Measurements from ENCODE around the gene METTL18.
"Not testable (repeated sequence)": the region's sequence is repeated elsewhere in the genome, so short reads cannot be mapped to it uniquely, and the experiment has no call there.

Gene METTL18

DNA sequence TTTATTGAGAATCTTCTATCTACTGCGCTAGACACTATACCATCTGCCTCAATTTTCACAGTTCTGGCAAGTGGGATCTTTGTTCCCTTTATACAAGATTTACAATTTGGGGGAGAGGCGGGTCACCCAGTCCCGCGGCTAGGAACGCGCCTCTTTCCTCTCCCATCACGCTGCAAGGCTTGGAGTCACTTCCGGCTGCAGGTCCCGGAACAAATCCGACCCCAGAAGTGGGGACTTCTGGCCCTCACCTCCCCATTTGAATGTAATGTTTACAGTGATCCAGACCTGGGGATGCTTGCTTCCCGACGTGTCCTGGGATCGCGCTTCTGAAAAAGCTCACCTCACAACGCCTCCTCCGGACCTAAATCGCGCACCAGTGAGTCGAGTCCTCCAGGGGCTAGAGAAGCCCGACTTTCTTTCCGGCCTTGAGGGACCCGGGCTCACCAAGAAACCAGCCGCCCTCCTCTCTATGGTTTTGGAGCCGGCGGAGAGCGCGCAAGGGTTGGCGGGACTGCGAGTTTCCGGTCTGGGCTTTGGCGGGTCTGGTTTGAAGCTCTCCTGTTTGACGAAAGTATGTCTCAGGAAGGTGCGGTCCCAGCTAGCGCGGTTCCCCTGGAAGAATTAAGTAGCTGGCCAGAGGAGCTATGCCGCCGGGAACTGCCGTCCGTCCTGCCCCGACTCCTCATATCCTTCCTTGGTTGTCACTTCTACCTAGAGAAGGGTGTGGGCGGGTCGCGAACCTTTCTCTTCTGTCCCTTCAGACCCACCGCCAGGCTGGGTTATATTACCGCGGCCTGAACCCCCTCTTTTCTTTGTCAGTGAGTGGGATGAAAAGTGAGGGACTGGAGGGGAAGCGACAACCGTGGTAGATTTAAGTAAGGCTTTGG, at the start of gene METTL18:
Gene METTL18 (minus strand): TSS at position 378 of the 887 bp plus-strand sequence. CDS start 1,212 bp downstream, outside the sequence.
- DNase-seq (ENCODE audit: low read depth in 2 of 2) = peak; percentile 73 to 82

- DNase-seq (ENCODE audit: low read depth in 2 of 2) = no peak
These were observed 44.2 kb upstream of the METTL18 start for GRCh38 chr1:169838942-169839341.

GRCh38 chr1:169836198-169836597, 41.5 kb upstream of the METTL18 start:
- no peak for DNase-seq (ENCODE audit: low read depth in 2 of 2)

- no peak for DNase-seq (ENCODE audit: low read depth in 2 of 2)
These were observed 40.9 kb upstream of the METTL18 start for GRCh38 chr1:169835647-169836046.

- DNase-seq (ENCODE audit: low read depth in 2 of 2) = no peak
These were observed 40.2 kb upstream of the METTL18 start for GRCh38 chr1:169834869-169835268.

- no peak for DNase-seq (ENCODE audit: low read depth in 2 of 2)
These were observed 38.6 kb upstream of the METTL18 start for GRCh38 chr1:169833179-169833901.

GRCh38 chr1:169829671-169830070, 35.0 kb upstream of the METTL18 start:
- DNase-seq (ENCODE audit: low read depth in 2 of 2) = no peak

DNA sequence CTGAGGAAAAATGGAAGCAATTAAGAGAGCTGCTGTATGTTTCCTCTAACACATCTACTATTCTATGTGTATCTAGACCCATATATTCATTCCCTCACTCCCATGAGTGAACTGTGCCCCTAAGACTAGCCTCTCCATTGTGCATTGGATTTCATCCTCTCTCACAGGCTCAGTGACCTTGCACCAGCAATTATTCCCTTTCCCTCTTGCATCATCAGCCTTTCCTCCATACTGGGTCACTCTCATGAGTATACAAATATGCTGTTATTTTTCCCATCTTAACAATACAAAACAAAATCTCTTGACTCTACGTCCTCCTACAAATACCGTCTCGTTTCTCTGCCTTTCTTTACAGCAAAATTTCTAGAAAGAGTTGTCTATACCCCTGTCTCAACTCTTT, 29.4 kb upstream of the METTL18 start:
- DNase-seq (ENCODE audit: low read depth in 2 of 2) = no peak

GRCh38 chr1:169821500-169821899, 26.8 kb upstream of the METTL18 start:
- DNase-seq (ENCODE audit: low read depth in 2 of 2) = no peak

DNA sequence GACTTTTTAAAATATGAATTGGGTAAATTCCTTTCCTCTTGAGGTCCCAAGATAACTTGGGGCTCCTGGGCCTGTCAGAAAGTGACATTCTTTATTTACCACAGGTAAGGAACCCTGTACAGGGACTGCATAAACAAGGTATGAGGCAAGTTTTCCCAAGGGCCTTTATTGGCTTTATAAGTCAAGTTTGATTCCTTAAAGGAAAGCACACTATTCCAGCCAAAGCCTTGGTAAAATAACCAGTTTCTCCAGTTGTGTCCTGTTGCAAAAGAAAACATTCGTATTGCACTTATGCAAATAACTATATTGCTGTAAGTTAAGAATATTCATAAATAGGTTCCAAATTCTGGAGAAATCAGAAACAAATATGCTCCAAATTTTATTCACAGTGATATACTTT, 21.9 kb upstream of the METTL18 start:
- DNase-seq (ENCODE audit: low read depth in 2 of 2) = no peak

DNA sequence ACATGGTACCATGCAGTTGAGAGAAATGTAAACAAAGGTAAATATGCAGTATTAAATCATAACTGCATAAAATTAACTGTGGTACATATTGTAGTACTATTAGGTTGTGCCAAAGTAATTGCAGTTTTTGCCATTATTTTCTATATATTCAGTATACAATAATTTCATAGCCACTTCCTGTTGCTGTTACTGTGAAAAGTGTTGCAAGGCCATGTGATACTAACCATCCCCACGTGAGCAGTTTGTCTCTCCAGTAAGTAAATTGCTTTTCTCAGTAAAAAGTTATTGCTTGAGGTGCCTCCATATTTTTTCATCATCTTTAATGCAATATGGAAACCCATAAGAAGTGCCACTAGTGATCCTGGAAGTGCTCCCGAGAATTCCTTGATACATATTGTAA, 19.6 kb upstream of the METTL18 start:
- DNase-seq (ENCODE audit: low read depth in 2 of 2) = no peak

DNA sequence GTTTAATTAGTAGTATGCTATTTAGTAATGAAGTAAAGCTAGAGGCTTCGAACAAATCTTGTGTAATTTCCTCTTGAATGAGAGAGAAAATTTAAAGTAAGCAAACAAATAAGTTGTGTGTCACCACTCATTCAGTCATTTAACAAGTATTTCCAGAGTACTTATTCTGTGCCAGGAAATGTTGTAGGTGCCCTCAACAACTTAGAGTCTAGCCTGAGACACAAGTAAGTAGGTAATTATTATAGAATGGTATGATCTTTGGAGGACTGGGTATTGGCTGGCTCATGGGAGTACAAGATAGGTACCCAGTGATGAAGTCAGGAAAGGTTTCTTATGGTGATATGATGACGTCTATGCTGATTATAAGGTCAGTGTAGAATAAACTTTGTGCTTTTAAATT, 17.4 kb upstream of the METTL18 start:
- no peak for DNase-seq (ENCODE audit: low read depth in 2 of 2)

DNA sequence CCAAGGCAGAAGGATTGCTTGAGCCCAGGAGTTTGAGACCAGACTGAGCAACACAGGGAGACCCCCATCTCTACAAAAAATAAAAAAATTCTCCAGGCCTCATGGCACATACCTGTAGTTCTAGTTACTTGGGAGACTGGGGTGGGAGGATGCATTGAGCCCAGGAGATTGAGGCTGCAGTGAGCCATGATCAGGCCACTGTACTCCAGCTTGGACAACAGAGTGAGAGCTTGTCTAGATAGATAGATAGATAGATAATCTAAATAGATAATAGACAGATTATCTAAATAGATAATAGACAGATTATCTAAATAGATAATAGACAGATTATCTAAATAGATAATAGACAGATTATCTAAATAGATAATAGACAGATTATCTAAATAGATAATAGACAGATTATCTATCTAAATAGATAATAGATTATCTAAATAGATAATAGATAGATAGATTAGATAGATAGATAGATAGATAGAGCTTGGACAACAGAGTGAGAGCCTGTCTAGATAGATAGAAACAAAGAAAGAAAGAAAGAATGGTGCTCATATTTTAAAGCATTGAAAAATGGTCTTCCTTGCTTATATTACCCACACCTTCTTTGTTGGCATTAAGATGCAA, 16.8 kb upstream of the METTL18 start:
- DNase-seq (ENCODE audit: low read depth in 2 of 2) = not testable (repeated sequence)

- DNase-seq (ENCODE audit: low read depth in 2 of 2) = no peak
These were observed 14.8 kb upstream of the METTL18 start for GRCh38 chr1:169809370-169810095.

GRCh38 chr1:169804941-169805340, 10.2 kb upstream of the METTL18 start:
- DNase-seq (ENCODE audit: low read depth in 2 of 2) = no peak

DNA sequence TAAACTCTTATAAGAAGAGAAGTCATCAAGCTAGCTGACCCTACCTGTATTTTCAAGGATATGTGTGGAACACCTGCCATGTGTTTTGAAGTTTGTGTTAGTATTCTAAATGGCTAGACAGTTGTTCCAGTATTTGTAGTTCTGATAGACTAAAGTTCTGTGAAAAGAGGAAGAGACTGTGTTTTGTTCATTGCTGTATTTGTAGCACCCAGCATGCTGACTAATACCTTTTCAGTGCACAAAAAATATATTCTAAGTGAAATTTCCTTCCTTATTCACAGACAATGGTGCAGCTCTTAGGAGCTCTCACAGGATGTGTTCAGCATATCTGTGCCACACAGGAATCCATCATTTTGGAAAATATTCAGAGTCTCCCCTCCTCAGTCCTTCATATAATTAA, 8.2 kb upstream of the METTL18 start:
- DNase-seq (ENCODE audit: low read depth in 2 of 2) = no peak

DNA sequence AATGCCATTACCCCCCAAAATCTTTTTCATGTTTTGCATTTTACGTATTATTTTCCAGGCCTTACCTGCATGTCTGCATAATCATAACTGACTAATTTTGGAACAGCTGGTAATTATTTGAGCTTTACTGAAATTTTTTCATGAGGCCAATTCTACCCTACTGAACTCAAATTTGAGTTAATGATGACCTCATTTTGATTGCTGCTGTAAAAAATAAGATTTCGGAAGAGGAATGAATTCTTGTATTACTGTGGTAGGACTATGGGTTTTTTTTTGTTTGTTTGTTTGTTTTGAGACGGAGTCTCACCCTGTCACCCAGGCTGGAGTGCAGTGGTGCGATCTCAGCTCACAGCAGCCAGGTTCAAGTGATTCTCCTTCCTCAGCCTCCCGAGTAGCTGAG, 2.6 kb upstream of the METTL18 start:
- no peak for DNase-seq (ENCODE audit: low read depth in 2 of 2)

DNA sequence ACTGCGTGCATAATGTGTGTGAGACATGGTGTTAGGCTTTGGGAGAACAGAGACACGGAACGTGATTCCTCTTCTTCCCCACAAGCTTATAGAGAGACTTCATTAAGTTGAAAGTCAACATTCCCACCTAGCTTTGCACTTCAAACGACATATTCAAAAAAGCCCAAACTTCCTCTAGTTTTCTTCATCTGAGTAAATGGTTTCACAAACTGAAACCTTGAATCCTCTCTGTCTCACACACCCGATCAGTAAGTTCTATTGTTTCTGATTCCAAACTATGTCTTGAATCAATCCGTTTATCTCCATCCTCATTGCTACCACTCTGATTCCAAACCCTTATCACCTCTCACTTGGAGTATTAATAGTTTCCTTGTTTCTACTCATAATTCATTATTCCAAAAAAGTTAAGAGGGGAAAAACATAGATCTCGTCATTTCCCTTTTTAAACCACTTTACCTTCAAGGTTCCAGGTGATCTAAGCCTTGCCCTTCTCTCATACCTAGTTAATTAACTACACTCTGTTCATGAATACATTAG, 1.6 kb upstream of the METTL18 start:
- no peak for DNase-seq (ENCODE audit: low read depth in 2 of 2)

DNA sequence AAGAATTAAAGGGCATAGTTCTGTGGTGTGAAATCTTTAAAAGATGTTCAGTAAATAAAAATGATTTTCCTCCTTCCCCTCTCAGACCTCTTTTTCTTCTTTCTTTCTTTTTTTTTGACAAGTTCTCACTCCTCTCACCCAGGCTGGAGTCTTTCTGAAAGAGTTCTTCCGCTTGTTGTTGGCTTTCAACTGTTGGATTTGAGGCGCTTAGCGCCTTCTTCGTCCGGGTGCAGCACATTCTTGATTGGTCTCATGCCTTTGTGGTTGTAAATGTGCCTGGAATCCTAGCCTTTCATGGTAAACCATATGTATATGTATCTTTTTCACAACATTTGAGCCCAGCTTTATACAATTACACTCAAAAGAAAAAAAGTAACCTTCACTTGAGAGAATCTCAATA, 980 bp upstream of the METTL18 start:
- DNase-seq (ENCODE audit: low read depth in 2 of 2) = no peak

- no peak for DNase-seq (ENCODE audit: low read depth in 2 of 2)
These were observed 977 bp downstream of the METTL18 start for GRCh38 chr1:169793730-169794129.

- DNase-seq (ENCODE audit: low read depth in 2 of 2) = no peak
These were observed 6.3 kb downstream of the METTL18 start for GRCh38 chr1:169788402-169788801.

DNA sequence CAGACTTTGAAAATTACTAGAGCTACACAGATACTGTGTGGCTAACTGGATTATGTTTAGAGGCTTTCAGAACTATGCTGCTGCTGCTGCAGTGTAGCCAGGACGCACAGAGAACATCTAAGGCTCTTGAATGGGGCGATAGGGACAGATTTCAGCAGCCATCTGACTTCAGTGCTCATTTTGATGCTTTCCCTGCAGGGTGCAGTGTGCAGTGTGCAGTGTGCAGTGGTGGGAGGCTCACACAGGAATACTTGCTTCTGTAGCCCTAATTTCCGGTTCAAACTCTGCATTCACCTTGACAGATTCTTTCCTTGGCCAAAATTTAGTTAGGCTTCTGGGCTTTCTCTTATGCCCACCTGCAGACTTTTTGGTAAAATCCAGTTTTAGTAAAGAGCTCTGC, 7.7 kb downstream of the METTL18 start:
- no peak for DNase-seq (ENCODE audit: low read depth in 2 of 2)
